Mesendoderm (in vitro differentiated cells): ENCODE results near the gene SPTAN1.

Experiments used
- DNase-seq: peaks from one replicate; pipeline ENCODE4 v3.0.0; 2013
- H2AK5ac ChIP-seq: 2 replicates; pipeline ENCODE4 v1.6.1; 2013; ENCODE audit warnings: low read length, inconsistent platforms
- H2BK120ac ChIP-seq: 2 replicates; pipeline ENCODE4 v1.6.1; 2013; ENCODE audit warnings: low read depth, mild to moderate bottlenecking, low read length, moderate library complexity, mixed read lengths
- H2BK15ac ChIP-seq: replicated peaks from 2 replicates; pipeline ENCODE4 v1.6.1; 2013; ENCODE audit warnings: low read depth, mild to moderate bottlenecking, moderate library complexity
- H2BK5ac ChIP-seq: 2 replicates; pipeline ENCODE4 v1.6.1; 2013; ENCODE audit warnings: low read length, inconsistent platforms
- H3K18ac ChIP-seq: 2 replicates; pipeline ENCODE4 v1.6.1; 2013; ENCODE audit warnings: mild to moderate bottlenecking, low read length, mixed read lengths
- H3K23ac ChIP-seq: one replicate; pipeline ENCODE4 v1.6.1; 2013; ENCODE audit warnings: low read length
- H3K27ac ChIP-seq: 2 replicates; pipeline ENCODE4 v1.5.1; 2013; ENCODE audit warnings: low read depth, mild to moderate bottlenecking, inconsistent platforms, low read length, moderate library complexity
- H3K27me3 ChIP-seq: 2 replicates; pipeline ENCODE4 v1.6.1; 2013; ENCODE audit warnings: low read length, control low read depth, mild to moderate bottlenecking, inconsistent platforms; ENCODE audit not compliant: insufficient read depth, poor library complexity
- H3K36me3 ChIP-seq: 2 replicates; pipeline ENCODE4 v1.6.1; 2013; ENCODE audit warnings: low read length, inconsistent platforms; ENCODE audit not compliant: control insufficient read depth, insufficient read depth
- H3K4ac ChIP-seq: one replicate; pipeline ENCODE4 v1.6.1; 2013; ENCODE audit warnings: low read depth, mild to moderate bottlenecking, low read length, moderate library complexity
- H3K4me1 ChIP-seq: 2 replicates; pipeline ENCODE4 v1.6.1; 2013; ENCODE audit warnings: low read depth, low read length, inconsistent platforms; ENCODE audit not compliant: control insufficient read depth
- H3K4me2 ChIP-seq: 2 replicates; pipeline ENCODE4 v1.6.1; 2013; ENCODE audit warnings: low read length
- H3K4me3 ChIP-seq: 2 replicates; pipeline ENCODE4 v1.5.1; 2013; ENCODE audit warnings: mild to moderate bottlenecking, low read length
- H3K56ac ChIP-seq: one replicate; pipeline ENCODE4 v1.6.1; 2013; ENCODE audit warnings: low read length
- H3K79me1 ChIP-seq: 2 replicates; pipeline ENCODE4 v1.6.1; 2013; ENCODE audit warnings: low read length, inconsistent platforms
- H3K79me2 ChIP-seq: 2 replicates; pipeline ENCODE4 v1.6.1; 2013; ENCODE audit warnings: mild to moderate bottlenecking, low read length; ENCODE audit not compliant: control insufficient read depth, insufficient read depth
- H3K9ac ChIP-seq: 2 replicates; pipeline ENCODE4 v1.6.1; 2013; ENCODE audit warnings: low read length, inconsistent platforms
- H4K5ac ChIP-seq: one replicate; pipeline ENCODE4 v1.6.1; 2013; ENCODE audit warnings: low read length
- H4K8ac ChIP-seq: one replicate; pipeline ENCODE4 v1.6.1; 2013; ENCODE audit warnings: low read depth, mild to moderate bottlenecking, control low read depth, low read length, moderate library complexity
- WGBS: extraction: QIAGEN DNeasy Blood & Tissue Kit; methylation state at CpG from one replicate; pipeline ENCODE4 v1.1.7; 2013; ENCODE audit warnings: low lambda C conversion rate, missing lambda C conversion rate; ENCODE audit not compliant: insufficient coverage; ENCODE audit errors: extremely low coverage; 5-methylcytosine and 5-hydroxymethylcytosine counted together

SPTAN1 gene

GRCh38 chr9:128528445-128529160 lies 23.8 kb upstream of the SPTAN1 start:
- no peaks in the 10 kb centered on the region for H3K79me2 ChIP-seq
- H3K4ac ChIP-seq: no peak overlapping the region
- H2BK5ac ChIP-seq: no peak overlapping the region
- H3K18ac ChIP-seq: no peak overlapping the region
- WGBS: no CpG with 5 or more reads among the region's 15 CpGs
- no peaks in the 10 kb centered on the region for H3K4me1 ChIP-seq
- H2BK120ac ChIP-seq: no peak overlapping the region
- H3K27ac ChIP-seq: no peak overlapping the region
- no peak overlapping the region for H3K4me3 ChIP-seq
- H3K56ac ChIP-seq: no peak overlapping the region
- H3K27me3 ChIP-seq: no peaks in the 10 kb centered on the region
- H3K36me3 ChIP-seq: peaks cover 1% of the 10 kb centered on the region
- no peak overlapping the region for H2BK15ac ChIP-seq
- no peaks in the 10 kb centered on the region for H3K79me1 ChIP-seq
- no peak overlapping the region for H3K9ac ChIP-seq
- H3K23ac ChIP-seq: no peak overlapping the region
- no peak for DNase-seq
- H2AK5ac ChIP-seq: no peak overlapping the region
- H3K4me2 ChIP-seq: no peak overlapping the region
- no peak overlapping the region for H4K8ac ChIP-seq
- H4K5ac ChIP-seq: no peak overlapping the region

GRCh38 chr9:128529191-128529590 lies 23.2 kb upstream of the SPTAN1 start:
- H2AK5ac ChIP-seq: no peak overlapping the region
- no peak overlapping the region for H3K27ac ChIP-seq
- H3K4ac ChIP-seq: no peak overlapping the region
- H3K4me1 ChIP-seq: no peaks in the 10 kb centered on the region
- H3K23ac ChIP-seq: no peak overlapping the region
- H3K79me1 ChIP-seq: no peaks in the 10 kb centered on the region
- no peak overlapping the region for H2BK5ac ChIP-seq
- no peak for DNase-seq
- no peak overlapping the region for H3K4me3 ChIP-seq
- H3K4me2 ChIP-seq: no peak overlapping the region
- no peaks in the 10 kb centered on the region for H3K79me2 ChIP-seq
- no peak overlapping the region for H3K56ac ChIP-seq
- H2BK120ac ChIP-seq: no peak overlapping the region
- no peak overlapping the region for H4K8ac ChIP-seq
- H3K27me3 ChIP-seq: no peaks in the 10 kb centered on the region
- no peak overlapping the region for H4K5ac ChIP-seq
- H3K9ac ChIP-seq: no peak overlapping the region
- H2BK15ac ChIP-seq: no peak overlapping the region
- WGBS: no CpG with 5 or more reads among the region's 4 CpGs
- peaks cover 1% of the 10 kb centered on the region for H3K36me3 ChIP-seq
- H3K18ac ChIP-seq: no peak overlapping the region

DNA sequence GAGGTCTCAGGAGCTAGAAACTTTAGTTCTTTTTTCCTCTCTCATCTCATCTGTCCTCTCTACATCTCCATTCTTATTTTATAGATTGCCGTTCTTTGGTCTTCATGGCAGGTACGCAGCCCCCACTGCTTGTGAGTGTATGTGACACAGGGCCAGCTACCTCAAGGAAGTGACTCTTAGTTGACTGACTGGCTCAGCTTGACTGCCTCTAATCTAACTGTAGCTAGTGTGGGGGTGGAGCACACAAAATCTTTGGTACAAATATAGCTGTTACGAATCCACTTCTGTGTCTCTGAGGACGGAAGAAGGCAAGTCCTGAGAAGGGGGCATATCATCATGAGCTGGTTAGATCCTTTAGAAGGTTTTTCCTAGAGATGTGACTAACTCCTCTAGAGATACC lies 19.8 kb upstream of the SPTAN1 start:
- H2BK120ac ChIP-seq: no peak overlapping the region
- no peaks in the 10 kb centered on the region for H3K27me3 ChIP-seq
- H3K36me3 ChIP-seq: no peaks in the 10 kb centered on the region
- no peak overlapping the region for H2AK5ac ChIP-seq
- DNase-seq: no peak
- no peaks in the 10 kb centered on the region for H3K79me2 ChIP-seq
- no peak overlapping the region for H2BK15ac ChIP-seq
- no peak overlapping the region for H3K18ac ChIP-seq
- H3K9ac ChIP-seq: no peak overlapping the region
- no CpG with 5 or more reads among the region's 4 CpGs for WGBS
- H3K4me3 ChIP-seq: no peak overlapping the region
- H3K27ac ChIP-seq: no peak overlapping the region
- H3K4ac ChIP-seq: no peak overlapping the region
- no peak overlapping the region for H3K23ac ChIP-seq
- no peaks in the 10 kb centered on the region for H3K79me1 ChIP-seq
- no peak overlapping the region for H3K56ac ChIP-seq
- H2BK5ac ChIP-seq: no peak overlapping the region
- no peak overlapping the region for H3K4me2 ChIP-seq
- no peak overlapping the region for H4K8ac ChIP-seq
- no peaks in the 10 kb centered on the region for H3K4me1 ChIP-seq
- H4K5ac ChIP-seq: no peak overlapping the region

GRCh38 chr9:128540634-128541360 lies 11.6 kb upstream of the SPTAN1 start:
- H3K18ac ChIP-seq: no peak overlapping the region
- no peak overlapping the region for H2BK120ac ChIP-seq
- H3K9ac ChIP-seq: no peak overlapping the region
- no peaks in the 10 kb centered on the region for H3K27me3 ChIP-seq
- H4K8ac ChIP-seq: no peak overlapping the region
- no peak overlapping the region for H4K5ac ChIP-seq
- H2BK5ac ChIP-seq: no peak overlapping the region
- no peak overlapping the region for H3K4me2 ChIP-seq
- H2BK15ac ChIP-seq: no peak overlapping the region
- WGBS: no CpG with 5 or more reads among the region's 3 CpGs
- no peak overlapping the region for H2AK5ac ChIP-seq
- no peaks in the 10 kb centered on the region for H3K79me2 ChIP-seq
- H3K79me1 ChIP-seq: no peaks in the 10 kb centered on the region
- no peak for DNase-seq
- H3K36me3 ChIP-seq: peaks cover 4% of the 10 kb centered on the region
- no peaks in the 10 kb centered on the region for H3K4me1 ChIP-seq
- H3K56ac ChIP-seq: no peak overlapping the region
- no peak overlapping the region for H3K23ac ChIP-seq
- H3K4me3 ChIP-seq: no peak overlapping the region
- no peak overlapping the region for H3K4ac ChIP-seq
- H3K27ac ChIP-seq: no peak overlapping the region

GRCh38 chr9:128546504-128546903 lies 5.9 kb upstream of the SPTAN1 start:
- Histone ChIP-seq H3K27ac (no peak overlapping the region), H3K4me1 (peaks cover 4% of the 10 kb centered on the region), H2BK120ac (no peak overlapping the region), H3K18ac (no peak overlapping the region), H4K5ac (no peak overlapping the region), H2AK5ac (no peak overlapping the region), H3K4me2 (no peak overlapping the region), H3K79me2 (no peaks in the 10 kb centered on the region), H3K9ac (no peak overlapping the region), H2BK5ac (no peak overlapping the region), H4K8ac (no peak overlapping the region), H3K27me3 (no peaks in the 10 kb centered on the region), H2BK15ac (no peak overlapping the region), H3K56ac (no peak overlapping the region), H3K23ac (no peak overlapping the region), H3K36me3 (no peaks in the 10 kb centered on the region), H3K4ac (no peak overlapping the region), H3K79me1 (no peaks in the 10 kb centered on the region), H3K4me3 (no peak overlapping the region)
- WGBS: no CpG with 5 or more reads among the region's 3 CpGs
- DNase-seq: no peak
